ENCODE measurements around the gene ZC2HC1C. TPM values are rescaled to one million over a fixed set of nuclear protein-coding genes. Genes with fewer than 3 reads are reported as not detected.

ZC2HC1C gene
- total RNA-seq, 3 donors from 2014 or later, result 4.0 to 4.8 (median 4.7) TPM

DNA sequence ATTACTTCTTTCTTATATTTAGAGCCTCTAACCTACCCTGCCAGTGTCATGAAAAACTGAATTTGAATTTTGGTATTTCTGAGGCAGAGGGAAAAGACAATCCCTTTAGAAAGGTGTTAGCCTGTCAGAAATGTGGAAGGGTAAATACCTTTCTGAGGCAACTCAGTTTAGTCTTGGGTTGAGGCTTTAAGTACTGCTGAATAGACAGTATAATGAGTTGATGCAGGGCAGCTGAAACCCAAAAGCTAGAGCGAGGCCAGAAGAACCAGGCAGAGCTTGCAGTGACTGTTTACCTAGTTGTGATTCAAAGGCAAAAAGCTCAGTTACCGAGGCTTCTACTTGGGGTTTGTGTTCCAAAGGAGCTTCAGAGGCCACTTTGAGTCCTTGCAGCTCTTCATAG, 18.7 kb downstream of the ZC2HC1C start:
- ATAC-seq (no peak), DNase-seq (no peak)
- TF ChIP-seq, protein P1, sequence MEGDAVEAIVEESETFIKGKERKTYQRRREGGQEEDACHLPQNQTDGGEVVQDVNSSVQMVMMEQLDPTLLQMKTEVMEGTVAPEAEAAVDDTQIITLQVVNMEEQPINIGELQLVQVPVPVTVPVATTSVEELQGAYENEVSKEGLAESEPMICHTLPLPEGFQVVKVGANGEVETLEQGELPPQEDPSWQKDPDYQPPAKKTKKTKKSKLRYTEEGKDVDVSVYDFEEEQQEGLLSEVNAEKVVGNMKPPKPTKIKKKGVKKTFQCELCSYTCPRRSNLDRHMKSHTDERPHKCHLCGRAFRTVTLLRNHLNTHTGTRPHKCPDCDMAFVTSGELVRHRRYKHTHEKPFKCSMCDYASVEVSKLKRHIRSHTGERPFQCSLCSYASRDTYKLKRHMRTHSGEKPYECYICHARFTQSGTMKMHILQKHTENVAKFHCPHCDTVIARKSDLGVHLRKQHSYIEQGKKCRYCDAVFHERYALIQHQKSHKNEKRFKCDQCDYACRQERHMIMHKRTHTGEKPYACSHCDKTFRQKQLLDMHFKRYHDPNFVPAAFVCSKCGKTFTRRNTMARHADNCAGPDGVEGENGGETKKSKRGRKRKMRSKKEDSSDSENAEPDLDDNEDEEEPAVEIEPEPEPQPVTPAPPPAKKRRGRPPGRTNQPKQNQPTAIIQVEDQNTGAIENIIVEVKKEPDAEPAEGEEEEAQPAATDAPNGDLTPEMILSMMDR (IDR thresholded peaks at IDR 0.05), result no peak
- Histone ChIP-seq H3K9me3 (no peaks in the 10 kb centered on the region), H3K4me1 (ENCODE audit: low read depth) (no peaks in the 10 kb centered on the region), H3K4me3 (no peak overlapping the region), H3K36me3 (ENCODE audit: low read depth) (peaks cover 13% of the 10 kb centered on the region)
- intact Hi-C loops (cut with DNase I, micrococcal nuclease), result loop anchor here in 1 of 2 donors (5.0 kb wide), 1 partner anchor 141 kb away; no protein-coding TSS in a partner anchor

DNA sequence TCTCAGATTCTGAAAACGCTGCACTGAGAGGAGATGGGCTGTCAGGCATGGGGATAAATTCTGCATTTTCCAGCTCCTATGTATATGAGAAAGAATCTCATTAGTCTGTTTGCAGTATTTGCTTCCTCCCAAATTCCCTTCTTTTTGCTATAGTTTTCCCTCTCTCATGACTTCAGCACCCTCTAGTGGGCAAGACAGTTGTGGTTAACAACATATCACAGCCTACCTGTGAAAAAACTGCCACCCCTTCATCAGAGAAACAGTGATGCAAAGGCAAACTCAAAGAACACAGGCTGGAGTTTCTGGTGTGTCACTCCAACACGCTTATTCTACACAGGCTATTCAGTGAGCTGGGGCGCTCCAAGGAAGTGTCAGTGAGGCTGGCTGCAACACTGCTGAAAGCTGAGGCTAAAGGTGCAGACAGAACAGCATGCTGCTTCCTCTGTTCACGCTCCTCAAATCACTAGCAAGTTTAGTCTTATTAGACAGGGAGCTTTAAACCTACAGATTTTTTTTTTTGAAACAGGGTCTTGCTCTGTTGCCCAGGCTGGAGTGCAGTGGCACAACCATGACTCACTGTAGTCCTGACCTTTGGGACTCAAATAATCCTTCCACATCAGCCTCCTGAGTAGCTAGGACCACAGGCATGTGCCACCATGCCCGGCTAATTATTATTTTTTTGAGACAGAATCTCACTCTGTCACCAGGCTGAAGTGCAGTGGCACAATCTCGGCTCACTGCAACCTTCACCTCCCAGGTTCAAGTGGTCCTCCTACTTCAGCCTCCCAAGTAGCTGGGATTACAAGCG, 19.3 kb downstream of the ZC2HC1C start:
- TF ChIP-seq, protein P1 (IDR thresholded peaks at IDR 0.05), result peak; percentile 47
- intact Hi-C loops (cut with DNase I, micrococcal nuclease), result loop anchor here in 1 of 2 donors (5.0 kb wide), 1 partner anchor 141 kb away; no protein-coding TSS in a partner anchor
- no peak overlapping the region for H3K4me3 ChIP-seq
- peak; percentile 81 for ATAC-seq
- H3K36me3 ChIP-seq (ENCODE audit: low read depth), result peaks cover 13% of the 10 kb centered on the region
- peak in 1 of 3 donors; percentile 87 for DNase-seq
- no peaks in the 10 kb centered on the region for H3K9me3 ChIP-seq
- no peaks in the 10 kb centered on the region for H3K4me1 ChIP-seq (ENCODE audit: low read depth)

DNA sequence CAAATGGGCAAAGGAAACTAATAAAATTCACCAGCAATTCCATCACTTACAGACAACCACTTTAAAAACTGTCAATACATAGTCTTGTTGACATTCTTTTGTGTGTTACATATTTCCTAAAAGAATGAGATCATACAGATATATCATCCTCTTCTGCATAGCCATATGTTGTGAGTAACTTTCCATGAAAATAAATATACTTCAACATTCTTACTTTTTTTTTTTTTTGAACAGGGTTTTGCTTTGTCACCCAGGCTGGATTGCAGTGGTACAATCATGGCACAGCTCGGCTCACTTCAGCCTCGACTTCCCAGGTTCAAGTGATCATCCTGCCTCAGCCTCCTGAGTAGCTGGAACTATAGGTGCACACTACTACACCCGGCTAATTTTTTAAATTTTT, 20.9 kb downstream of the ZC2HC1C start:
- intact Hi-C loops (cut with DNase I, micrococcal nuclease), result no loop called here
- ATAC-seq (no peak), DNase-seq (no peak)
- Histone ChIP-seq H3K4me1 (ENCODE audit: low read depth) (no peaks in the 10 kb centered on the region), H3K4me3 (no peak overlapping the region), H3K9me3 (no peaks in the 10 kb centered on the region), H3K36me3 (ENCODE audit: low read depth) (peaks cover 13% of the 10 kb centered on the region)
- TF ChIP-seq, protein P1 (IDR thresholded peaks at IDR 0.05), result no peak

DNA sequence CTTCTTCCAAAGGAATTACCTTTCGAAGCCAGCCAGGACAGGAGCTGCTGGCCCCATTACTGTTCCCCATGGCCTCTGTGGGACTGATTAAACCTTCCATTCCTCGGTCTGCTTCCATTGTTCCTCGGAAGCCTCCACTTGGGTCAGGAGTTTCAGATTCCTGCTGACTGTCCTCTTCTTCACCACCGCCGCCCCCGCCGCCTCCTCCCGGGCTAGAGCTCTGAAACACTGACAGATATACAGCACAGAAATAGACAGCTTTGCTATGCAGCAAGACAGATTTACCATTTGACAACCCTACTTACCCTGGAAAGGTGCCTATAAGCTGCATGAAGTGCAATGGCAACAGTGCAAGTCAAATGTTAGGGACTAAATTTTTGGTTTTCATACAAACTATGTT, 21.8 kb downstream of the ZC2HC1C start:
- Histone ChIP-seq H3K4me3 (no peak overlapping the region), H3K9me3 (no peaks in the 10 kb centered on the region), H3K4me1 (ENCODE audit: low read depth) (no peaks in the 10 kb centered on the region), H3K36me3 (ENCODE audit: low read depth) (peaks cover 13% of the 10 kb centered on the region)
- no peak for ATAC-seq
- intact Hi-C loops (cut with DNase I, micrococcal nuclease), result no loop called here
- TF ChIP-seq, protein P1 (IDR thresholded peaks at IDR 0.05), result no peak
- DNase-seq, result no peak

DNA sequence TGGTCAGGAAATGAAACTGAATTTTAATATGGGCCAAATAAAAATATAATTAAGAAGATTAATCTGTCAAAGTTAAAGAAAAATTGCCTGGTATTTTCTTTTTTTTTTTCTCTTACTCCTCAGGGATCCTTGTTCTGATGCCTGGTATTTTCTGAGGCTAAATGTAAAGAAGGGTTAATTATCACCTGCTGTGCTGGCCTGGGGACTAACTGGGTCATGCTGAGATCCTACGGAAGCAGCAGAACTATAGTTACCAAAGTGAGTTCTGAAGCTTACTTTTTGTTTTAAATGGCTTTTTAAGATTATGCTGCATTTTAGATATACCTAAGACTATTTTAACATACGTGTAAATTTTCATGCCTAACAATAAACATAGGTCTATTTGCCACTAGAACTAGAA, 23.3 kb downstream of the ZC2HC1C start:
- TF ChIP-seq, protein P1 (IDR thresholded peaks at IDR 0.05), result no peak
- no peak for ATAC-seq
- Histone ChIP-seq H3K4me3 (no peak overlapping the region), H3K9me3 (no peaks in the 10 kb centered on the region), H3K36me3 (ENCODE audit: low read depth) (peaks cover 6% of the 10 kb centered on the region), H3K4me1 (ENCODE audit: low read depth) (no peaks in the 10 kb centered on the region)
- no peak for DNase-seq
- intact Hi-C loops (cut with DNase I, micrococcal nuclease), result no loop called here

Measured in mucosa of descending colon (tissue), 3 donors.